PC-9 (cell line): ENCODE measurements around the gene TRIM71. TPM values are rescaled to one million over a fixed set of nuclear protein-coding genes. Genes with fewer than 3 reads are reported as not detected.

Experiments used
- BruUV-seq: library from RNA; stranded (reverse); fragments of 400-500 nt; replicated peaks from 2 replicates; lab custom pipeline; 2021; lab: Mats Ljungman, UMichigan
- CTCF ChIA-PET: fragments of 300-600 bp; sonication (Branson Sonifier 250); formaldehyde crosslinking; loops from one replicate; lab custom pipeline; 2022; ENCODE audit warnings: antibody characterized with exemption; lab: Charles Lee
- POLR2A ChIA-PET: fragments of 300-600 bp; sonication (Branson Sonifier 250); formaldehyde crosslinking; loops from one replicate; lab custom pipeline; 2022; ENCODE audit warnings: antibody characterized with exemption; ENCODE audit not compliant: unreplicated experiment; lab: Charles Lee
- DNase-seq, 2 experiments: peaks; one replicate each; pipeline versions ENCODE4 v3.0.0 to v3.0.0-alpha.2; 2015 to 2022; ENCODE audit warnings: mixed read lengths in 1 of 2
- H2AFZ ChIP-seq: fragments of 200-600 bp; sonication (generic); 2 replicates; pipeline ENCODE4 v1.8.1; 2017; ENCODE audit warnings: antibody characterized with exemption
- H3F3A ChIP-seq: fragments of 200-600 bp; sonication (generic); 2 replicates; pipeline ENCODE4 v1.8.1; 2017; ENCODE audit warnings: antibody characterized with exemption, mild to moderate bottlenecking, low read depth; ENCODE audit not compliant: insufficient read depth
- H3K27ac ChIP-seq: fragments of 200-600 bp; sonication (generic); 2 replicates; pipeline ENCODE4 v1.6.1; 2016; ENCODE audit warnings: mixed run types
- H3K27me3 ChIP-seq: fragments of 200-600 bp; sonication (generic); 2 replicates; pipeline ENCODE4 v1.6.1; 2016; ENCODE audit warnings: low read depth, mixed run types; ENCODE audit not compliant: insufficient read depth
- H3K36me3 ChIP-seq: fragments of 200-600 bp; sonication (generic); 2 replicates; pipeline ENCODE4 v1.6.1; 2016; ENCODE audit warnings: low read depth, mixed run types
- H3K4me1 ChIP-seq: fragments of 200-600 bp; sonication (generic); replicated peaks from 2 replicates; pipeline ENCODE4 v1.6.1; 2016; ENCODE audit warnings: mixed run types; ENCODE audit not compliant: insufficient read depth
- H3K4me2 ChIP-seq: fragments of 200-600 bp; sonication (generic); 2 replicates; pipeline ENCODE4 v1.6.1; 2017; ENCODE audit warnings: mixed run types
- H3K4me3 ChIP-seq: fragments of 200-600 bp; sonication (generic); 2 replicates; pipeline ENCODE4 v1.6.1; 2016; ENCODE audit warnings: mixed run types
- H3K79me2 ChIP-seq: fragments of 200-600 bp; sonication (generic); 2 replicates; pipeline ENCODE4 v1.6.1; 2017; ENCODE audit warnings: low read depth, mixed run types
- H3K9me2 ChIP-seq: fragments of 200-600 bp; sonication (generic); 2 replicates; pipeline ENCODE4 v1.8.1; 2017; ENCODE audit warnings: mild to moderate bottlenecking; ENCODE audit not compliant: insufficient read depth
- H3K9me3 ChIP-seq: fragments of 200-600 bp; sonication (generic); 2 replicates; pipeline ENCODE4 v1.8.1; 2016; ENCODE audit warnings: low read depth; ENCODE audit not compliant: insufficient read depth
- H4K20me1 ChIP-seq: fragments of 200-600 bp; sonication (generic); 2 replicates; pipeline ENCODE4 v1.8.1; 2017; ENCODE audit not compliant: insufficient read depth
- CTCF ChIP-seq: fragments of 200-600 bp; sonication (generic); conservative IDR thresholded peaks from 2 replicates; pipeline ENCODE4 v1.6.1; 2017; ENCODE audit warnings: mixed run types, antibody characterized with exemption, mild to moderate bottlenecking, moderate library complexity
- EZH2 ChIP-seq: fragments of 200-600 bp; sonication (generic); IDR thresholded peaks from 2 replicates; pipeline ENCODE4 v1.8.0; 2017; ENCODE audit warnings: antibody characterized with exemption, low read depth
- intact Hi-C: fragments of 100-400 bp; cut with micrococcal nuclease; formaldehyde crosslinking; loops from one replicate; pipeline ENCODE4 v1.10.0; 2022; ENCODE audit not compliant: unreplicated experiment
- total RNA-seq: library from RNA; stranded (reverse); gene quantifications from 2 replicates; pipeline ENCODE4 v1.2.3, GENCODE V29; 2021

The TRIM71 gene
- total RNA-seq, 1 experiment from 2014 or later = not detected

GRCh38 chr3:32884591-32884990 lies 66.8 kb downstream of the TRIM71 start:
- Histone ChIP-seq H4K20me1 (no peaks in the 10 kb centered on the region), H3K9me2 (no peaks in the 10 kb centered on the region), H3K27me3 (no peaks in the 10 kb centered on the region), H3K4me3 (no peak overlapping the region), H3F3A (no peaks in the 10 kb centered on the region), H3K4me2 (no peak overlapping the region), H3K36me3 (no peaks in the 10 kb centered on the region), H3K79me2 (no peaks in the 10 kb centered on the region), H2AFZ (no peak overlapping the region), H3K27ac (no peak overlapping the region), H3K4me1 (no peaks in the 10 kb centered on the region), H3K9me3 (no peaks in the 10 kb centered on the region)
- no TSS peak for BruUV-seq
- ChIA-PET CTCF (no interaction called here), POLR2A (no interaction called here)
- TF ChIP-seq EZH2 = no peak
- TF ChIP-seq CTCF = no peak
- DNase-seq = no peak
- intact Hi-C loops = no loop called here

- no TSS peak for BruUV-seq
- POLR2A ChIA-PET = no interaction called here
- no peak for DNase-seq
These were observed 67.6 kb downstream of the TRIM71 start for GRCh38 chr3:32885283-32885901.

GRCh38 chr3:32886296-32886695 lies 68.5 kb downstream of the TRIM71 start:
- BruUV-seq = no TSS peak
- no peak overlapping the region for H3K4me3 ChIP-seq
- H3K27ac ChIP-seq = no peak overlapping the region
- H3F3A ChIP-seq = no peaks in the 10 kb centered on the region
- no peaks in the 10 kb centered on the region for H3K4me1 ChIP-seq
- TF ChIP-seq CTCF (no peak), EZH2 (no peak)
- H3K4me2 ChIP-seq = no peak overlapping the region
- no peak for DNase-seq
- intact Hi-C loops = no loop called here
- H3K9me3 ChIP-seq = no peaks in the 10 kb centered on the region
- H3K79me2 ChIP-seq = no peaks in the 10 kb centered on the region
- H3K9me2 ChIP-seq = no peaks in the 10 kb centered on the region
- no peaks in the 10 kb centered on the region for H3K36me3 ChIP-seq
- H4K20me1 ChIP-seq = no peaks in the 10 kb centered on the region
- POLR2A ChIA-PET = no interaction called here
- H3K27me3 ChIP-seq = no peaks in the 10 kb centered on the region
- H2AFZ ChIP-seq = no peak overlapping the region
- CTCF ChIA-PET = interaction anchor here (0.5 to 0.6 kb wide), 3 partner anchors 41 to 1373 kb away, joined by 3 to 4 read pairs (median 4); no protein-coding TSS in a partner anchor

More at GRCh38 chr3:32885283-32885901, 67.6 kb downstream of the TRIM71 start:
- Histone ChIP-seq H3F3A (no peaks in the 10 kb centered on the region), H3K27ac (no peak overlapping the region), H3K36me3 (no peaks in the 10 kb centered on the region), H3K4me2 (no peak overlapping the region), H3K79me2 (no peaks in the 10 kb centered on the region), H3K9me2 (no peaks in the 10 kb centered on the region), H2AFZ (no peak overlapping the region), H3K4me3 (no peak overlapping the region), H3K4me1 (no peaks in the 10 kb centered on the region), H4K20me1 (no peaks in the 10 kb centered on the region), H3K27me3 (no peaks in the 10 kb centered on the region), H3K9me3 (no peaks in the 10 kb centered on the region)
- CTCF ChIA-PET = no interaction called here
- no peak for TF ChIP-seq EZH2
- no peak for TF ChIP-seq CTCF
- intact Hi-C loops = no loop called here
